B cell (primary cell): Measurements from ENCODE around the gene ZNF335.

Experiments used
- EZH2 ChIP-seq: IDR thresholded peaks from 2 replicates; pipeline ENCODE4 v1.6.1; 2012; ENCODE audit warnings: borderline replicate concordance, low read depth, mild to moderate bottlenecking, moderate library complexity, low read length; ENCODE audit not compliant: insufficient read depth, poor library complexity, severe bottlenecking
- TF ChIP-seq, protein P1 (sequence below): fragments of 200-600 bp; IDR thresholded peaks from one replicate; pipeline ENCODE4 v1.8.0; 2022; ENCODE audit warnings: antibody characterized with exemption, mild to moderate bottlenecking

GRCh38 chr20:45907219-45907948 is 64.6 kb downstream of the ZNF335 start:
- TF ChIP-seq, protein P1, sequence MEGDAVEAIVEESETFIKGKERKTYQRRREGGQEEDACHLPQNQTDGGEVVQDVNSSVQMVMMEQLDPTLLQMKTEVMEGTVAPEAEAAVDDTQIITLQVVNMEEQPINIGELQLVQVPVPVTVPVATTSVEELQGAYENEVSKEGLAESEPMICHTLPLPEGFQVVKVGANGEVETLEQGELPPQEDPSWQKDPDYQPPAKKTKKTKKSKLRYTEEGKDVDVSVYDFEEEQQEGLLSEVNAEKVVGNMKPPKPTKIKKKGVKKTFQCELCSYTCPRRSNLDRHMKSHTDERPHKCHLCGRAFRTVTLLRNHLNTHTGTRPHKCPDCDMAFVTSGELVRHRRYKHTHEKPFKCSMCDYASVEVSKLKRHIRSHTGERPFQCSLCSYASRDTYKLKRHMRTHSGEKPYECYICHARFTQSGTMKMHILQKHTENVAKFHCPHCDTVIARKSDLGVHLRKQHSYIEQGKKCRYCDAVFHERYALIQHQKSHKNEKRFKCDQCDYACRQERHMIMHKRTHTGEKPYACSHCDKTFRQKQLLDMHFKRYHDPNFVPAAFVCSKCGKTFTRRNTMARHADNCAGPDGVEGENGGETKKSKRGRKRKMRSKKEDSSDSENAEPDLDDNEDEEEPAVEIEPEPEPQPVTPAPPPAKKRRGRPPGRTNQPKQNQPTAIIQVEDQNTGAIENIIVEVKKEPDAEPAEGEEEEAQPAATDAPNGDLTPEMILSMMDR = no peak
- TF ChIP-seq EZH2 = no peak
